Measurements from ENCODE around the gene GPR158.
"Not testable (repeated sequence)": the region's sequence is repeated elsewhere in the genome, so short reads cannot be mapped to it uniquely, and the experiment has no call there.

GPR158 gene

GRCh38 chr10:25174461-25175230, at the start of gene GPR158:
Gene GPR158 (plus strand): TSS chr10:25175001. CDS start chr10:25175421, 420 bp downstream.
- peaks cover 6% of the 10 kb centered on the region for H3K4me1 ChIP-seq (ENCODE audit: control insufficient read depth, insufficient read depth, low read length)
- peaks cover 57% of the 10 kb centered on the region for H3K27me3 ChIP-seq (replicated peaks; ENCODE audit: control insufficient read depth, insufficient read depth, low read length)
- DNase-seq (ENCODE audit: low read depth): peak; percentile 88

GRCh38 chr10:25125201-25125611, 49.6 kb upstream of the GPR158 start:
- DNase-seq (ENCODE audit: low read depth): no peak
- no peak overlapping the region for H3K4me3 ChIP-seq (ENCODE audit: low read length)

More at GRCh38 chr10:25174461-25175230, at the start of gene GPR158:
- Histone ChIP-seq H3K4me3 (ENCODE audit: low read length) (peak within 1 kb of the TSS; percentile 85), H3K9ac (ENCODE audit: low read length) (no peak within 1 kb of the TSS), H3K9me3 (ENCODE audit: control insufficient read depth, low read length) (no peaks in the 10 kb centered on the region), H3K36me3 (ENCODE audit: control insufficient read depth, insufficient read depth, low read length, severe bottlenecking) (no peaks in the 10 kb centered on the region)

GRCh38 chr10:25129592-25129991, 45.2 kb upstream of the GPR158 start:
- no peak for DNase-seq (ENCODE audit: low read depth)
- Histone ChIP-seq H3K4me3 (ENCODE audit: low read length) (no peak overlapping the region), H3K27me3 (replicated peaks; ENCODE audit: control insufficient read depth, insufficient read depth, low read length) (no peaks in the 10 kb centered on the region), H3K9me3 (ENCODE audit: control insufficient read depth, low read length) (no peaks in the 10 kb centered on the region), H3K36me3 (ENCODE audit: control insufficient read depth, insufficient read depth, low read length, severe bottlenecking) (no peaks in the 10 kb centered on the region), H3K9ac (ENCODE audit: low read length) (no peak overlapping the region), H3K4me1 (ENCODE audit: control insufficient read depth, insufficient read depth, low read length) (peaks cover 9% of the 10 kb centered on the region)

More at GRCh38 chr10:25125201-25125611, 49.6 kb upstream of the GPR158 start:
- peaks cover 8% of the 10 kb centered on the region for H3K9me3 ChIP-seq (ENCODE audit: control insufficient read depth, low read length)
- H3K4me1 ChIP-seq (ENCODE audit: control insufficient read depth, insufficient read depth, low read length): no peaks in the 10 kb centered on the region
- no peaks in the 10 kb centered on the region for H3K36me3 ChIP-seq (ENCODE audit: control insufficient read depth, insufficient read depth, low read length, severe bottlenecking)
- no peaks in the 10 kb centered on the region for H3K27me3 ChIP-seq (replicated peaks; ENCODE audit: control insufficient read depth, insufficient read depth, low read length)
- H3K9ac ChIP-seq (ENCODE audit: low read length): no peak overlapping the region

GRCh38 chr10:25130906-25131305, 43.9 kb upstream of the GPR158 start:
- no peak overlapping the region for H3K9ac ChIP-seq (ENCODE audit: low read length)
- no peak overlapping the region for H3K4me3 ChIP-seq (ENCODE audit: low read length)
- no peaks in the 10 kb centered on the region for H3K36me3 ChIP-seq (ENCODE audit: control insufficient read depth, insufficient read depth, low read length, severe bottlenecking)
- H3K4me1 ChIP-seq (ENCODE audit: control insufficient read depth, insufficient read depth, low read length): peaks cover 9% of the 10 kb centered on the region
- no peaks in the 10 kb centered on the region for H3K9me3 ChIP-seq (ENCODE audit: control insufficient read depth, low read length)
- DNase-seq (ENCODE audit: low read depth): peak; percentile 20
- no peaks in the 10 kb centered on the region for H3K27me3 ChIP-seq (replicated peaks; ENCODE audit: control insufficient read depth, insufficient read depth, low read length)

- Histone ChIP-seq H3K36me3 (ENCODE audit: control insufficient read depth, insufficient read depth, low read length, severe bottlenecking) (no peaks in the 10 kb centered on the region), H3K4me1 (ENCODE audit: control insufficient read depth, insufficient read depth, low read length) (no peaks in the 10 kb centered on the region), H3K9me3 (ENCODE audit: control insufficient read depth, low read length) (peaks cover 3% of the 10 kb centered on the region), H3K9ac (ENCODE audit: low read length) (no peak overlapping the region), H3K27me3 (replicated peaks; ENCODE audit: control insufficient read depth, insufficient read depth, low read length) (no peaks in the 10 kb centered on the region), H3K4me3 (ENCODE audit: low read length) (no peak overlapping the region)
- no peak for DNase-seq (ENCODE audit: low read depth)
These were observed 32.5 kb upstream of the GPR158 start for GRCh38 chr10:25142116-25142864.

GRCh38 chr10:25157650-25158049, 17.2 kb upstream of the GPR158 start:
- Histone ChIP-seq H3K9ac (ENCODE audit: low read length) (no peak overlapping the region), H3K36me3 (ENCODE audit: control insufficient read depth, insufficient read depth, low read length, severe bottlenecking) (no peaks in the 10 kb centered on the region), H3K4me1 (ENCODE audit: control insufficient read depth, insufficient read depth, low read length) (no peaks in the 10 kb centered on the region), H3K4me3 (ENCODE audit: low read length) (no peak overlapping the region), H3K27me3 (replicated peaks; ENCODE audit: control insufficient read depth, insufficient read depth, low read length) (peaks cover 2% of the 10 kb centered on the region), H3K9me3 (ENCODE audit: control insufficient read depth, low read length) (peaks cover under 1% of the 10 kb centered on the region)
- no peak for DNase-seq (ENCODE audit: low read depth)

GRCh38 chr10:25159591-25159990, 15.2 kb upstream of the GPR158 start:
- H3K9ac ChIP-seq (ENCODE audit: low read length): no peak overlapping the region

GRCh38 chr10:25162391-25162790, 12.4 kb upstream of the GPR158 start:
- H3K4me1 ChIP-seq (ENCODE audit: control insufficient read depth, insufficient read depth, low read length): no peaks in the 10 kb centered on the region
- no peak overlapping the region for H3K4me3 ChIP-seq (ENCODE audit: low read length)
- DNase-seq (ENCODE audit: low read depth): no peak
- H3K36me3 ChIP-seq (ENCODE audit: control insufficient read depth, insufficient read depth, low read length, severe bottlenecking): no peaks in the 10 kb centered on the region
- no peaks in the 10 kb centered on the region for H3K27me3 ChIP-seq (replicated peaks; ENCODE audit: control insufficient read depth, insufficient read depth, low read length)
- H3K9me3 ChIP-seq (ENCODE audit: control insufficient read depth, low read length): no peaks in the 10 kb centered on the region
- H3K9ac ChIP-seq (ENCODE audit: low read length): no peak overlapping the region

More at GRCh38 chr10:25159591-25159990, 15.2 kb upstream of the GPR158 start:
- Histone ChIP-seq H3K9me3 (ENCODE audit: control insufficient read depth, low read length) (no peaks in the 10 kb centered on the region), H3K4me1 (ENCODE audit: control insufficient read depth, insufficient read depth, low read length) (no peaks in the 10 kb centered on the region), H3K27me3 (replicated peaks; ENCODE audit: control insufficient read depth, insufficient read depth, low read length) (peaks cover 2% of the 10 kb centered on the region), H3K36me3 (ENCODE audit: control insufficient read depth, insufficient read depth, low read length, severe bottlenecking) (no peaks in the 10 kb centered on the region), H3K4me3 (ENCODE audit: low read length) (no peak overlapping the region)
- DNase-seq (ENCODE audit: low read depth): no peak

- H3K36me3 ChIP-seq (ENCODE audit: control insufficient read depth, insufficient read depth, low read length, severe bottlenecking); H3K4me3 ChIP-seq (ENCODE audit: low read length); H3K9ac ChIP-seq (ENCODE audit: low read length); DNase-seq (ENCODE audit: low read depth); H3K4me1 ChIP-seq (ENCODE audit: control insufficient read depth, insufficient read depth, low read length); H3K9me3 ChIP-seq (ENCODE audit: control insufficient read depth, low read length); H3K27me3 ChIP-seq (replicated peaks; ENCODE audit: control insufficient read depth, insufficient read depth, low read length): not testable (repeated sequence)
These were observed 11.3 kb upstream of the GPR158 start for GRCh38 chr10:25163464-25163863.

- DNase-seq (ENCODE audit: low read depth): no peak
- Histone ChIP-seq H3K27me3 (replicated peaks; ENCODE audit: control insufficient read depth, insufficient read depth, low read length) (peaks cover 17% of the 10 kb centered on the region), H3K36me3 (ENCODE audit: control insufficient read depth, insufficient read depth, low read length, severe bottlenecking) (no peaks in the 10 kb centered on the region), H3K4me1 (ENCODE audit: control insufficient read depth, insufficient read depth, low read length) (no peaks in the 10 kb centered on the region), H3K4me3 (ENCODE audit: low read length) (no peak overlapping the region), H3K9me3 (ENCODE audit: control insufficient read depth, low read length) (no peaks in the 10 kb centered on the region), H3K9ac (ENCODE audit: low read length) (no peak overlapping the region)
These were observed 5.1 kb upstream of the GPR158 start for GRCh38 chr10:25169740-25170139.

GRCh38 chr10:25170627-25171026, 4.2 kb upstream of the GPR158 start:
- H3K9ac ChIP-seq (ENCODE audit: low read length): no peak overlapping the region
- H3K36me3 ChIP-seq (ENCODE audit: control insufficient read depth, insufficient read depth, low read length, severe bottlenecking): no peaks in the 10 kb centered on the region
- no peaks in the 10 kb centered on the region for H3K9me3 ChIP-seq (ENCODE audit: control insufficient read depth, low read length)
- peaks cover 22% of the 10 kb centered on the region for H3K27me3 ChIP-seq (replicated peaks; ENCODE audit: control insufficient read depth, insufficient read depth, low read length)
- no peak for DNase-seq (ENCODE audit: low read depth)
- peaks cover 6% of the 10 kb centered on the region for H3K4me1 ChIP-seq (ENCODE audit: control insufficient read depth, insufficient read depth, low read length)
- no peak overlapping the region for H3K4me3 ChIP-seq (ENCODE audit: low read length)

Measured in adipocyte (in vitro differentiated cells).